Epithelial cell of esophagus (primary cell): ENCODE results near the gene B4GALT3.
A peak's percentile ranks its signal among the peaks of the same experiment; 100 is the strongest.

Experiments used
- DNase-seq: peaks from one replicate; pipeline ENCODE4 v3.0.0; 2010; ENCODE audit warnings: low read depth
- H3K4me3 ChIP-seq: 2 replicates; pipeline ENCODE4 v1.5.1; 2011; ENCODE audit warnings: mild to moderate bottlenecking, low read length, control low read depth
- CTCF ChIP-seq: IDR thresholded peaks from 2 replicates; pipeline ENCODE4 v1.5.1; 2011; ENCODE audit warnings: low read depth, mild to moderate bottlenecking, low read length, control low read depth, inconsistent platforms; ENCODE audit not compliant: insufficient read depth; ENCODE audit errors: missing control alignments

The B4GALT3 gene

DNA sequence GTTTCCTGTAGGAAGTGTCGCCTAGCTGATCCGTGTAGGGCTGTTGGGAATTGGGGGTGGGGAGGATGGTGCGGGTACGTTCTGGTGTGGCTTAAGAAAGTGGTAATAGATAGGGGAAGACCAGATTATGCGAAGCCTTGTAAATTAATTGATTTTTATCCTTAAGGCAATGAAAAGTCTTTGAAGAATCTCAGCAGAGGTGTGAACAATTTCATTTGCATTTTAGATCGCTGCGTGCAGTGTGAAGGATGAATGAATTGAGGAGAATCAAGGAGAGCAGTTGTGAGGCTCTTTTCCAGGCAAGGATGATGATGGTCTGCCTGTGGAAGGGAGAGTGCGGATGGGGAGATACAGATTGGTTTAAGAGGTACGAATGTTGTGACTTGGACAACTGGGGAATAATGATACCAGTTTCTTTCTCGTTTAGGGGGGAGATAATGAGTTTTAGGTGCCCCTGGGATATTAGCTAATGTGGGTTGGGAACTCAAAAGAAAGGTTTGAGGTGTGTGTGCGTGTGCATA, 44.0 kb downstream of the B4GALT3 start:
- DNase-seq, result peak; percentile 38
- H3K4me3 ChIP-seq, result peak overlapping the region; percentile 78
- TF ChIP-seq CTCF, result no peak

GRCh38 chr1:161132410-161133219, 44.7 kb downstream of the B4GALT3 start, which contains the start of gene DEDD:
DEDD (minus strand) TSS chr1:161132667; CDS start chr1:161124462, 8,205 bp downstream.
- peak; percentile 96 for DNase-seq
- no peak for TF ChIP-seq CTCF
- H3K4me3 ChIP-seq, result peak within 1 kb of the TSS; percentile 78

DNA sequence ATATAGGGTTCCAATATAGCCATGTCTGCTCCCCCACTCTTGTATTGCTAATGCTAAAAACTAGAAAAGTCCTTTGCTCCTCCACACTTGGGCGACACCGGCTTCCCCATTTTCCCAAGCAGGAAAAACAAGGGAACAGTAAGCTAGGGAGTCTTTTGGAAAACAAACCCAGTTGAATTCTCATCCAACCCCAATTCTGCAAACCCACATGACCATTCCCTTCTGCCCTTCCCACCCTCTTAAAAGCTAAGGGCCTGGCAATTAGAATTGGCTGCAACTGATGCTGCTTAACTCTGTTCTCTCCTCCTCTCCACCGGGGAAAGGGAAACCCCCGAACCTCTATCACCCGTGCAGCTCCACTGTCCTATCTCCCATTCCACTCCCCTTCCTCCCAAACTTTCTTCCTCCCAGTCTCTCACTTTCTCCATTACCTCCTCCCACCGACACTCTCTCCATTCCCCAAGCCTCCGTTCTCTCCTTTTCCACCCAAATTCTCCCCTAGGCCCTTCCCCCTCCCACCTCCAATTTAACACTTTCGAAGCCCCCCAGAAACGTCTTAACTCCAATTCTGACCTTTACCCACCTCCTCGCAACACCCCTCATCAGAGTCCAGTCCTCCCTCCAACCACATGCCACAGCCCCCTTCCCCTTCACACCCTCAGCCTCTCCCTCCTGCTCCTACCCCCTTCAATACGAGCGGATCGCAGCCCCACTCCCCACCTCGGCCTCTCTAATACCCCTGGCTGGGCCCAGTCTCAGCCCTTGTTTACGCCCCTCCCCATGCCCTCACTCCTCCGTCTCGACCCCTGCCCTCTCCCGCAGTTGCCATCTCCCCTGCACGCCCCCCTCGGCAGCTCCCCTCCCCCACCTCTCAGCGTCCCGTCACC, 45.5 kb downstream of the B4GALT3 start:
- no peak for DNase-seq
- no peak for TF ChIP-seq CTCF
- peak overlapping the region; percentile 78 for H3K4me3 ChIP-seq

DNA sequence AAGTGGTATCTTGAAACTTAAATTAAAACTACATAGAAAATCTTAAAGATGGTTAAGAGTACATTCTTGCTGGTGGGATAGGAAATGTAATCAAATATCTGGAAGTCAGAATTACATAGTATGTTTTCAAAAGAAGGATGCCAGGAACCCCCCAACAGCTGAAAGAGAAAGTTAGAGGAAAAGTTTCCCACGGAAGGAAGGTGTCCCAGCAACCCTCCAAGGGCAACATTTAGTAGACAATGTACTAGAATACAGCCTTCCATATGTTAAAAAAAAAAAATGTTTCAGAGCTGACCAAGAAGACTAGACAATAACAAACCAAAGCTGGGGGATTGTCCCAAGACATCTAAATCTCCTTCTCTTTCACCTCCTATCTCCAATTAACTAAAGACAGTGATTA, 47.0 kb downstream of the B4GALT3 start:
- no peak for TF ChIP-seq CTCF
- DNase-seq, result no peak
- no peak overlapping the region for H3K4me3 ChIP-seq

DNA sequence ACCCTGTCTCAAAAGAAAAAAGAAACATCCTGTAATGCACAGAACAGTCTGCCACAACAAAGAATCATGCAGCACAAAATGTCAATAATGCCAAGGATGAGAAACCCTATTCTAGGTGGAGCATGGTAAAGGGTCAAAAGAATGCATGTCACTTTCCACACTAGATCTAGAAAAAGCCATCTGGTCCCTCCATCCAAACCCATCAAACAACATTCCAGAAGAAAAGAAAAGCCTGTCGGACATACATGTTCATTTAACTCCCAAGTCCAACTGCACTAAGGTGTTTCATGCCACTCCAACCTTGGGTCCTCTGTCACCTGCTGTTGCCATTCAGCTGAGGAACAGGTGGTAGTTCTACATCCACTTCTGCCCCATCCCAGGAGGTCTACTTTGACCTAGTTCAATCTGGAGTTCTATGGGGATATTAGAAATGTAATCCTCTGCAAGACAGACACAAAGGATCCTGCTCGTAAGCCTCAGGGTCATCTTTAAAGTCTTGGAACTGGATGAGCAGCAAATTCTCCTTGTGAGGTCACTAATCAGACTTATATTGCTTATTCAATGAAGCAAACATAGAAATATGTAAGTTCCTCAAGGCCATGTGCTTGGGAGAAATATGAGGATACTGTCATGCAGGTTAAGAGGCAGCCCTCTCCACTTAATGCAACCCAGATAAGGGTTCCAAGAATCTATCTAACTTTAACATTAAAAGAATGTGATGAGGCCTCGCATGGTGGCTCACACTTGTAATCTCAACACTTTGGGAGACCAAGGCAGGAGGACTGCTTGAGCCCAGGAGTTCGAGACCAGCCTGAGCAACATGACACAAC, 48.5 kb downstream of the B4GALT3 start:
- no peak for DNase-seq
- H3K4me3 ChIP-seq, result no peak overlapping the region
- no peak for TF ChIP-seq CTCF

DNA sequence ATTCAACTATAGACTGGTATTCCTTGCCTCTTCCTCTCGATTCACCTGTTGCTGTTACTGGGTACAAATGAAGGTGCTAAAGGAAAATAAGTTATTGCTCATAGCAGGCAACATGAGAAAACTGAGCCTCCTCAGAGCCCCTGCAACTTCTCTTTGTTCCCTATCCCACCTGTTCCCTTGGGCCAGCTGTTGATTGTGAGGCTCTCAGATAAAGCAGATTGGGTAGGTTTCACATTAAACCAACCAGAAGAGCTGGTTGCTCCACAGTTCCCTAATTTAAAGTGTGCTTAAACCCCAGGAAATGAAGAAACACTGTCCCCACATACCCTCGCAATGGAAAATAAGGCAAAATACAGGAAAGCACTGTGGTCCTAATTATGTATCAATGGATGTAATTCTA, 49.7 kb downstream of the B4GALT3 start:
- TF ChIP-seq CTCF, result no peak
- no peak for DNase-seq
- H3K4me3 ChIP-seq, result no peak overlapping the region
